K562 (cell line): Measurements from ENCODE around the gene IRAK3. TPM values are rescaled to one million over a fixed set of nuclear protein-coding genes. Genes with fewer than 3 reads are reported as not detected.

Experiments
- ATAC-seq: fragments of 200-7000 bp; cut with Tn5 transposase; 3 replicates; pipeline ENCODE4 v1.9.1; 2020; ENCODE audit warnings: moderate library complexity
- BruUV-seq: library from RNA; stranded (reverse); fragments of 400-500 nt; replicated peaks from 2 replicates; lab custom pipeline; 2021; lab: Mats Ljungman, UMichigan
- CTCF ChIA-PET: fragments of 300-600 bp; formaldehyde crosslinking; extraction: SDS; loops from one replicate; lab custom pipeline; 2021; ENCODE audit warnings: low intra/inter-chr PET ratio; lab: Yijun Ruan, JAX
- POLR2A ChIA-PET: fragments of 300-600, 350-650 bp; sonication (Branson Sonifier 250); formaldehyde crosslinking; extraction: SDS; loops from one replicate; lab custom pipeline; 2021; ENCODE audit warnings: antibody characterized with exemption, inconsistent platforms; lab: Yijun Ruan, JAX
- DNase-seq, 4 experiments: peaks; one replicate each; pipeline versions ENCODE4 v3.0.0 to v3.0.0-alpha.2; 2011 to 2018; ENCODE audit warnings: low spot score in 3 of 4, mixed read lengths in 3 of 4; ENCODE audit errors: extremely low read depth in 1 of 4
- FAIRE-seq: peaks from 2 replicates; lab custom pipeline; 2011; peaks lifted over from hg19 to GRCh38; lab: Jason Lieb, UNC
- H2AFZ ChIP-seq: 2 replicates; pipeline ENCODE4 v1.6.0; 2011; ENCODE audit warnings: low read depth, low read length, control low read depth, inconsistent platforms
- H3K27ac ChIP-seq: fragments of 200-600 bp; 3 replicates; pipeline ENCODE4 v1.8.0; 2011; ENCODE audit warnings: low read depth, mild to moderate bottlenecking, control low read depth, inconsistent platforms, low read length, moderate library complexity, mixed read lengths; ENCODE audit errors: extremely low read depth
- H3K27me3 ChIP-seq, 2 experiments: fragments of 300-600 bp in 1 of 2; 2 replicates in 1 of 2; 3 replicates in 1 of 2; pipeline versions ENCODE4 v1.6.0 to v1.8.0; 2011; ENCODE audit warnings: inconsistent platforms in 2 of 2, low read length in 2 of 2, mild to moderate bottlenecking in 1 of 2, mixed read lengths in 1 of 2, moderate library complexity in 1 of 2; ENCODE audit not compliant: control insufficient read depth in 2 of 2, insufficient read depth in 2 of 2
- H3K36me3 ChIP-seq: fragments of 300-600 bp; 3 replicates; pipeline ENCODE4 v1.8.0; 2011; ENCODE audit warnings: mild to moderate bottlenecking, low read length, inconsistent platforms; ENCODE audit not compliant: control insufficient read depth, insufficient read depth
- H3K4me1 ChIP-seq, 2 experiments: fragments of 200-600 bp in 1 of 2; replicated peaks in 1 of 2; 2 replicates in 1 of 2; 3 replicates in 1 of 2; pipeline versions ENCODE4 v1.5.1 to v1.8.0; 2011; ENCODE audit warnings: inconsistent platforms in 2 of 2, low read length in 2 of 2, mild to moderate bottlenecking in 1 of 2, mixed read lengths in 1 of 2, moderate library complexity in 1 of 2; ENCODE audit not compliant: control insufficient read depth in 2 of 2, insufficient read depth in 2 of 2
- H3K4me2 ChIP-seq: 2 replicates; pipeline ENCODE4 v1.6.1; 2011; ENCODE audit warnings: low read length, control low read depth, inconsistent platforms, mixed read lengths; ENCODE audit not compliant: insufficient read depth
- H3K4me3 ChIP-seq: fragments of 200-600 bp; sonication (generic), shearing (Covaris generic); 2 replicates; pipeline ENCODE4 v1.5.1; 2016; ENCODE audit warnings: control low read depth, inconsistent platforms
- H3K79me2 ChIP-seq: fragments of 200-600 bp; 3 replicates; pipeline ENCODE4 v1.8.0; 2011; ENCODE audit warnings: low read length, inconsistent platforms; ENCODE audit not compliant: control insufficient read depth, insufficient read depth
- H3K9ac ChIP-seq, 2 experiments: 2 replicates each; pipeline versions ENCODE4 v1.6.0 to v1.6.1; 2011; ENCODE audit warnings: low read depth in 2 of 2, low read length in 2 of 2, control low read depth in 1 of 2, inconsistent platforms in 1 of 2, mild to moderate bottlenecking in 1 of 2, mixed read lengths in 1 of 2; ENCODE audit not compliant: insufficient read depth in 1 of 2
- H3K9me1 ChIP-seq: one replicate; pipeline ENCODE4 v1.6.0; 2011; ENCODE audit warnings: inconsistent platforms, mild to moderate bottlenecking, low read length, moderate library complexity; ENCODE audit not compliant: control insufficient read depth, insufficient read depth
- H3K9me3 ChIP-seq: replicated peaks from 2 replicates; pipeline ENCODE4 v1.5.1; 2011; ENCODE audit warnings: low read depth, low read length, inconsistent platforms; ENCODE audit not compliant: control insufficient read depth, insufficient read depth
- H4K20me1 ChIP-seq: replicated peaks from 2 replicates; pipeline ENCODE4 v1.6.1; 2011; ENCODE audit warnings: low read length, inconsistent platforms, mixed read lengths; ENCODE audit not compliant: control insufficient read depth, insufficient read depth
- BRCA1 ChIP-seq, 2 experiments: fragments of 450-650 bp in 1 of 2; sonication (generic) in 1 of 2; formaldehyde crosslinking in 1 of 2; IDR thresholded peaks; 2 replicates each; pipeline versions ENCODE4 v1.5.0 to v1.6.1; 2017 to 2020; ENCODE audit warnings: mild to moderate bottlenecking in 1 of 2, missing genetic modification reagents in 1 of 2
- GABPB1 ChIP-seq: sonication (generic); formaldehyde crosslinking; IDR thresholded peaks from 2 replicates; pipeline ENCODE4 v1.8.0; 2022; ENCODE audit warnings: mild to moderate bottlenecking, missing genetic modification reagents
- HBP1 ChIP-seq: fragments of 450-650 bp; formaldehyde crosslinking; IDR thresholded peaks from 2 replicates; pipeline ENCODE4 v1.4.0; 2022; ENCODE audit warnings: missing genetic modification characterization
- HNRNPUL1 ChIP-seq: fragments of 200-400 bp; formaldehyde crosslinking; IDR thresholded peaks from 2 replicates; pipeline ENCODE4 v1.6.1; 2017; ENCODE audit warnings: low read length
- ZFP91 ChIP-seq: sonication (generic); formaldehyde crosslinking; IDR thresholded peaks from 2 replicates; pipeline ENCODE4 v1.8.0; 2022; ENCODE audit warnings: mild to moderate bottlenecking, missing genetic modification reagents
- ZKSCAN3 ChIP-seq: fragments of 250-450 bp; sonication (Bioruptor Pico); IDR thresholded peaks from 2 replicates; pipeline ENCODE4 v1.4.0; 2020
- ZNF217 ChIP-seq: sonication (generic); formaldehyde crosslinking; IDR thresholded peaks from 2 replicates; pipeline ENCODE4 v1.8.0; 2022; ENCODE audit warnings: mild to moderate bottlenecking, missing genetic modification reagents
- ZNF316 ChIP-seq: fragments of 450-650 bp; IDR thresholded peaks from 2 replicates; pipeline ENCODE4 v1.6.1; 2016
- ZNF347 ChIP-seq: fragments of 450-650 bp; formaldehyde crosslinking; IDR thresholded peaks from 2 replicates; pipeline ENCODE4 v1.4.0; 2020; ENCODE audit warnings: low read depth, mild to moderate bottlenecking, moderate library complexity
- ZNF354B ChIP-seq: fragments of 250-450 bp; sonication (Bioruptor Pico); IDR thresholded peaks from 2 replicates; pipeline ENCODE4 v1.4.0; 2020
- ZNF445 ChIP-seq: fragments of 250-450 bp; sonication (Bioruptor Pico); IDR thresholded peaks from 2 replicates; pipeline ENCODE4 v1.4.0; 2020; ENCODE audit warnings: low read depth, mild to moderate bottlenecking, moderate library complexity
- ZNF764 ChIP-seq: fragments of 250-450 bp; sonication (Bioruptor Pico); IDR thresholded peaks from 2 replicates; pipeline ENCODE4 v1.4.0; 2020; ENCODE audit warnings: low read depth, mild to moderate bottlenecking, moderate library complexity
- WGBS: fragments of 100-300 bp; shearing (Covaris generic); methylation state at CpG from one replicate; pipeline ENCODE4 v1.1.6; 2016; ENCODE audit warnings: low coverage, mixed read lengths; ENCODE audit not compliant: insufficient coverage; ENCODE audit errors: missing lambda C conversion rate; 5-methylcytosine and 5-hydroxymethylcytosine counted together
- in situ Hi-C: fragments of 300-500 bp; cut with MboI; formaldehyde crosslinking; loops from 4 replicates; pipeline ENCODE4 v1.15.0; 2018; ENCODE audit warnings: inconsistent platforms, mixed read lengths
- intact Hi-C: fragments of 100-400 bp; cut with micrococcal nuclease; formaldehyde crosslinking; loops from 2 replicates; pipeline ENCODE4 v1.14.2; 2022
- polyA plus RNA-seq, 8 experiments: library from polyadenylated mRNA; depleted of rRNA in 4 of 8; stranded (reverse) in 5 of 8; unstranded in 3 of 8; fragments of >200 nt; fragmentation: Nextera tagmentation in 2 of 8; fragmentation: Illumina TruSeq in 1 of 8; extraction: Ambion mirVana in 2 of 8; extraction: Trizol in 1 of 8; gene quantifications; 2 replicates each; pipeline versions ENCODE4 v1.2.1 to v1.2.3, GENCODE V29; 2011 to 2014; ENCODE audit warnings: inconsistent platforms in 1 of 8, missing spikeins in 1 of 8
- total RNA-seq, 7 experiments: library from RNA; depleted of rRNA in 6 of 7; stranded (reverse); fragments of >200 nt in 6 of 7; fragmentation: Illumina TruSeq in 2 of 7; extraction: Trizol in 2 of 7; gene quantifications; 2 replicates each; pipeline versions ENCODE4 v1.2.1 to v1.2.3, GENCODE V29; 2011 to 2021; ENCODE audit warnings: low replicate concordance in 1 of 7

Gene IRAK3
- total and polyA plus RNA-seq, 9 of the 15 experiments (the other 6 are each of a cell fraction or from before 2014, with no cell fraction given) = 0.06 to 0.09 (median 0.07) TPM; not detected in 6

GRCh38 chr12:66282244-66282643 lies 93.2 kb downstream of the IRAK3 start:
- no peak overlapping the region for H2AFZ ChIP-seq
- no peaks in the 10 kb centered on the region for H3K36me3 ChIP-seq
- CTCF ChIA-PET = no interaction called here
- POLR2A ChIA-PET = no interaction called here
- ATAC-seq (no peak), FAIRE-seq (no peak)
- H3K4me3 ChIP-seq = no peak overlapping the region
- no peak overlapping the region for H3K27ac ChIP-seq
- H3K27me3 ChIP-seq = no peaks in the 10 kb centered on the region
- intact Hi-C loops = no loop called here
- H4K20me1 ChIP-seq = no peaks in the 10 kb centered on the region
- TF ChIP-seq ZKSCAN3 (CRISPR knock-in tag) (no peak), ZNF217 (no peak), ZNF316 (no peak), HNRNPUL1 (no peak), ZNF445 (CRISPR knock-in tag) (no peak), HBP1 (CRISPR knock-in tag) (no peak), ZNF764 (CRISPR knock-in tag) (no peak), GABPB1 (no peak), BRCA1 (IDR thresholded peaks at IDR 0.05) (no peak), BRCA1 (CRISPR knock-in tag; IDR thresholded peaks at IDR 0.05) (no peak), ZFP91 (CRISPR knock-in tag) (no peak), ZNF347 (CRISPR knock-in tag) (no peak), ZNF354B (no peak)
- TF ChIP-seq, all 486 proteins: peak for 0
- no peaks in the 10 kb centered on the region; a peak in 1 of 5 replicates for H3K4me1 ChIP-seq
- WGBS = 0% methylated on average over 3 of the region's 3 CpGs
- no TSS peak for BruUV-seq
- no peaks in the 10 kb centered on the region for H3K79me2 ChIP-seq
- in situ Hi-C loops = no loop called here
- H3K4me2 ChIP-seq = no peak overlapping the region
- H3K9me1 ChIP-seq = no peaks in the 10 kb centered on the region
- H3K9ac ChIP-seq = no peak overlapping the region
- no peak for DNase-seq
- no peaks in the 10 kb centered on the region for H3K9me3 ChIP-seq
